ENCODE measurements around the gene ZNF445.

ZNF445 gene

DNA sequence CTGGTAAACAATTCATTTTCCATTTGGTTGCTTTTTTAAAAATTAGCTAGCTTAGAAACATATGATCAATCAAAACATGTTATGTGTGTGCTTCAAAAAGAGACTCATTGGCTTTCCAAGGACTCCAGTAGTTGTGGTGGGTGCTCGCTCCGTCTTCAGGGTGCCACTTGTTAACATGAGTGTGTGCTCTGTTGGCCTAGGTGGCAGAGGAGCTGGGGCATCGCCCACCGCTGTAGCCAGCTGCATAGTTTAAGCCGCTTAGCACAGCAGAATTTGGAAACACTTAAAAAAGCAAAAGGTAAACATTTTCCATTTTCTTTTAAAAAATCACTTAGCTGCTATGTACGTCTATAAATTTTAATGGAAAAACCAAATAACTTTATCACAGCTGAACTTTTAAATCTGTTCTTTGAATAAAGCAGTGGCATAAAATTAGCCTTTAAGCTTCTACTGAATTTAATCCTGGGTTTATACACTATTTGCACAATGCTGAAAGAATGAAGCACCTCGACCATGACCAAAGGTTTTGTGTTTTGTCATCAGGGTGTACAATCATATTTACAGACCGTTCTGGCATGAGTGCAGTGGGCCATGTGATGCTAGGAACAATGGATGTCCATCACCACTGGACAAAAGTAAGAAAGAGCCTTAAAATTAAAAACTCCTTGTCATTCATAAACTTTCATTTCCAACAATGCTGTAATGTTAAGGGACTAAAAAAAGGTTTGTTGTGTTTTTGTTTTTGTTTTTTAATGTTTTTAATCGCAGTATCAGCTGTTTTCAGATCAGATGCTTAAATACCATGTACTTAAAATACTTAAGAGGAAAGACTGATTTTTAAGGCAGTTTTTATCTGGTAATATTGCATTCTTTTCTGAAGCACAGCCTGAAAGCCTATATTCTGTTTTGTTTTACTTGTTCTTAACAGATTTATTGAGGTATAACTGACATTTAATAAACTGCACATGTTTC is 81.0 kb downstream of the ZNF445 start:
- no peak for DNase-seq

DNA sequence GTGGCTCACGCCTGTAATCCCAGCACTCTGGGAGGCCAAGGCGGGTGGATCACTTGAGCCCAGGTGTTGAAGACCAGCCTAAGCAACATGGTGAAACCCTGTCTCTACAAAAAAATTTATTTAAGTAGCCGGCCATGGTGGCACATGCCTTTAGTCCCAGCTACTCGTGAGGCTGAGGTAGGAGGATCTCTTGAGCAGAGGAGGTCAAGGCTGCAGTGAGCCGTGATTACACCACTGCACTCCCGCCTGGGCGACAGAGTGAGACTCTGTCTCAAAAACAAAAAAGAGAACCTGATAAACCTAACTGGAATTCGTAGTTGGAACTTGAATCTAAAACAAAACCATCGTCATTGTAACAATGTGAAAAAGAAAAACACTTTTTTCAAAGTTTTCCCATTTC is 81.8 kb downstream of the ZNF445 start:
- no peak for DNase-seq

DNA sequence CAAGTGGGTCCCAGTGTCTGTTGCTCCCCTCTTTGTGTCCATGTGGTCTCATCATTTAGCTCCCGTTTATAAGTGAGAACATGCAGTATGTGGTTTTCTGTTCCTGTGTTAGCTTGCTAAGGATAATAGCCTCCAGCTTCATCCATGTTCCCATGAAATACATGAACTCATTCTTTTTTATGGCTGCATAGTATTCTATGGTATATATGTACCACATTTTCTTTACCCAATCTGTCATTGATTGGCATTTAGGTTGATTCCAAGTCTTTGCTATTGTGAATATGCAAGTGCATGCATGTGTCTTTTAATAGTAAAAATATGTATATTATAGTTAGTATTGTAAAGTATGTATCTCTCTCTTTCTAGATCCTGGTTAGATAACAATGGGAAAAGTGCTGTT is 85.0 kb downstream of the ZNF445 start:
- no peak for DNase-seq

DNA sequence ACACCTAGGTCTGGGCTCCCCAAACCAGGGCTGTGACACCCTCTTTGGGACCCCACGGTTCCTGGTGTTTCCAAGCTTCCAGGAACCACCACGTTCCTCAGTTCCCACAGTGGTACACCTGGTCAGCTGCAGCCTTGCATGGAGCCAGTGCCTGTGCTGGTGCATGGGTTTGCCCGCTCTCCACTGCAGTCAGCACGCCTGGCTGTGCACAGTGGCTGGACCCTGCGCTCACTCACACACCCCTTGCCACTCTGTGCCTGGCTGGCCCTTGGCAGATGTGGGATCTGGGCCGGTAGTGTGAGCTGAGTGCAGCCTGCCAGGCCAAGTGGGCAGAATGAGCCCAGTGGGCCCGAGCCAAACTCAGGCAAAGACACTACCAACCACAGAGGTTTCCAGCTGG is 90.1 kb downstream of the ZNF445 start:
- DNase-seq, result no peak

Measured in stimulated activated CD4-positive, alpha-beta T cell treated with anti-CD3 and anti-CD28 coated beads, Interleukin-4, amount 100 ng/mL, for 24 hours (primary cell).